Activated CD8-positive, alpha-beta T cell treated with anti-CD3 and anti-CD28 coated beads for 36 hours (primary cell): ENCODE results near the gene C11orf21. TPM values are rescaled to one million over a fixed set of nuclear protein-coding genes. Genes with fewer than 3 reads are reported as not detected.
"Not testable (repeated sequence)": the region's sequence is repeated elsewhere in the genome, so short reads cannot be mapped to it uniquely, and the experiment has no call there.

Source experiments
- ATAC-seq: fragments of 200-7000 bp; cut with Tn5 transposase; one replicate; pipeline ENCODE4 v1.10.0; 2021; ENCODE audit warnings: mild to moderate bottlenecking, moderate library complexity
- CTCF ChIA-PET: fragments of 350-600 bp; sonication (Branson Sonifier 250); formaldehyde crosslinking; loops from one replicate; lab custom pipeline; 2021; ENCODE audit warnings: antibody characterized with exemption; lab: Charles Lee
- POLR2A ChIA-PET: fragments of 350-600 bp; sonication (Branson Sonifier 250); formaldehyde crosslinking; loops from one replicate; lab custom pipeline; 2021; ENCODE audit warnings: antibody characterized with exemption; lab: Charles Lee
- DNase-seq: peaks from one replicate; pipeline ENCODE4 v3.0.0-alpha.2; 2020
- H3K27ac Mint-ChIP-seq: one replicate; pipeline ENCODE4 v1.8.0; 2021; ENCODE audit warnings: mild to moderate bottlenecking, mixed read lengths
- H3K27me3 Mint-ChIP-seq: one replicate; pipeline ENCODE4 v1.8.0; 2021; ENCODE audit warnings: mixed read lengths
- H3K36me3 Mint-ChIP-seq: one replicate; pipeline ENCODE4 v1.8.0; 2021; ENCODE audit warnings: low read depth, mixed read lengths
- H3K4me1 Mint-ChIP-seq: one replicate; pipeline ENCODE4 v1.8.0; 2021; ENCODE audit warnings: low read depth, mixed read lengths
- H3K4me3 Mint-ChIP-seq: one replicate; pipeline ENCODE4 v1.8.0; 2021; ENCODE audit warnings: mild to moderate bottlenecking, moderate library complexity, mixed read lengths
- H3K9me3 Mint-ChIP-seq: one replicate; pipeline ENCODE4 v1.8.0; 2021; ENCODE audit warnings: mixed read lengths
- intact Hi-C: fragments of 100-400 bp; cut with micrococcal nuclease; formaldehyde crosslinking; loops from one replicate; pipeline ENCODE4 v1.10.0; 2022
- total RNA-seq, 2 experiments: library from RNA; stranded (reverse); gene quantifications; one replicate each; pipeline ENCODE4 v1.2.3, GENCODE V29; 2021
- TF ChIP-seq, protein P1 (sequence below): fragments of 200-600 bp; IDR thresholded peaks from one replicate; pipeline ENCODE4 v1.8.0; 2022; ENCODE audit warnings: antibody characterized with exemption, mild to moderate bottlenecking

C11orf21 gene
- total RNA-seq, 2 experiments from 2014 or later: 2.1 to 2.2 TPM

DNA sequence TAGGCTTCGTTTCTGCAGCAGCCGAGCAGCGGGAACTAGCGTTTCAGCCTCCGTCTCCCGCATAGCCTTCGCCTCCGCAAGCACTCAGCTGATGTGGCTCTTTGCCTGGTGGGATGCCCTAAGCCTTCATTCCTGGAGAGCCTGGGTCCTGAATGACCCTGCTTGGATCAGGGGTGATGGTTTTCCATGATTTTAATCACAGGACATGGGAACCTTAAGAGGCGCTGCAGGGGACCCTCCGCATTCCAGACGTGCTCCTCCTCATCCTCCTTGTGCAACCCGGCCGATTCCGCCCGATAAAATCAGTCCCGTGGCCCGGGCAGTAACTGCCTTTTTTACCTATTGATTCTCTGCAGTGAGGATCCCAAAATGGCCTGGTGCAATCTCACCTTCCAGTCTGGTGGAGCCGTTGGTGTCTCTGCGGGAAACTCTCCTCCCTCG lies 8.2 kb downstream of the C11orf21 start:
- no peaks in the 10 kb centered on the region for H3K9me3 Mint-ChIP-seq
- CTCF ChIA-PET: no interaction called here
- ATAC-seq (no peak), DNase-seq (no peak)
- intact Hi-C loops: no loop called here
- no peaks in the 10 kb centered on the region for H3K36me3 Mint-ChIP-seq
- POLR2A ChIA-PET: no interaction called here
- no peak overlapping the region for H3K27ac Mint-ChIP-seq
- TF ChIP-seq, protein P1, sequence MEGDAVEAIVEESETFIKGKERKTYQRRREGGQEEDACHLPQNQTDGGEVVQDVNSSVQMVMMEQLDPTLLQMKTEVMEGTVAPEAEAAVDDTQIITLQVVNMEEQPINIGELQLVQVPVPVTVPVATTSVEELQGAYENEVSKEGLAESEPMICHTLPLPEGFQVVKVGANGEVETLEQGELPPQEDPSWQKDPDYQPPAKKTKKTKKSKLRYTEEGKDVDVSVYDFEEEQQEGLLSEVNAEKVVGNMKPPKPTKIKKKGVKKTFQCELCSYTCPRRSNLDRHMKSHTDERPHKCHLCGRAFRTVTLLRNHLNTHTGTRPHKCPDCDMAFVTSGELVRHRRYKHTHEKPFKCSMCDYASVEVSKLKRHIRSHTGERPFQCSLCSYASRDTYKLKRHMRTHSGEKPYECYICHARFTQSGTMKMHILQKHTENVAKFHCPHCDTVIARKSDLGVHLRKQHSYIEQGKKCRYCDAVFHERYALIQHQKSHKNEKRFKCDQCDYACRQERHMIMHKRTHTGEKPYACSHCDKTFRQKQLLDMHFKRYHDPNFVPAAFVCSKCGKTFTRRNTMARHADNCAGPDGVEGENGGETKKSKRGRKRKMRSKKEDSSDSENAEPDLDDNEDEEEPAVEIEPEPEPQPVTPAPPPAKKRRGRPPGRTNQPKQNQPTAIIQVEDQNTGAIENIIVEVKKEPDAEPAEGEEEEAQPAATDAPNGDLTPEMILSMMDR: no peak
- no peak overlapping the region for H3K4me3 Mint-ChIP-seq
- no peaks in the 10 kb centered on the region for H3K27me3 Mint-ChIP-seq
- H3K4me1 Mint-ChIP-seq: peaks cover 19% of the 10 kb centered on the region

DNA sequence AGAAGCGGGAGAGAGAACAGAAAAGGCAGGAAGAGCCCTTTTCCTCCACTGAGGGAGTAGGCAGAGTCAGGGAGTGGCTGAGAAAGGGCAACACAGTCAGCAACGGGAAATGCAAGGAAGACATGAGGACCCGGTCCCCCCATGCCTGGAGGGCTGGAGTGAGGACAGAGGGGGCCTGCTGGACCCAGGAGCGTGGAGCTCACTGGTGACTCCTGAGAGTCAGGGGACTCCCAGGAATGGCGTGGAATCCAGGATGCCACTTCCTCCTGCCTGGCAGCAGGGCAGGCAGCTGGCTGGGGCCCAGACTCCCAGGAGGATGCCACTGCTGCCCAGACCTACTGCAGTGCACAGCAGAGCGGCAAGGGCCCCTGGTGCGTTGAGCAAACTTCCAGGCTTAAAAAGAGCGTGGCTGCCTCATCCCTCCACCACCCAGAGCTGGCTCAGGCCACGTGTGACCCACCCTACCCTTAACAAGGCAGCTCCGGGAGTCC lies 11.3 kb downstream of the C11orf21 start:
- H3K36me3 Mint-ChIP-seq: no peaks in the 10 kb centered on the region
- H3K27me3 Mint-ChIP-seq: no peaks in the 10 kb centered on the region
- intact Hi-C loops: no loop called here
- ATAC-seq: no peak
- TF ChIP-seq, protein P1: no peak
- H3K27ac Mint-ChIP-seq: no peak overlapping the region
- POLR2A ChIA-PET: no interaction called here
- peaks cover 16% of the 10 kb centered on the region for H3K4me1 Mint-ChIP-seq
- H3K9me3 Mint-ChIP-seq: no peaks in the 10 kb centered on the region
- H3K4me3 Mint-ChIP-seq: no peak overlapping the region
- no peak for DNase-seq
- CTCF ChIA-PET: no interaction called here

DNA sequence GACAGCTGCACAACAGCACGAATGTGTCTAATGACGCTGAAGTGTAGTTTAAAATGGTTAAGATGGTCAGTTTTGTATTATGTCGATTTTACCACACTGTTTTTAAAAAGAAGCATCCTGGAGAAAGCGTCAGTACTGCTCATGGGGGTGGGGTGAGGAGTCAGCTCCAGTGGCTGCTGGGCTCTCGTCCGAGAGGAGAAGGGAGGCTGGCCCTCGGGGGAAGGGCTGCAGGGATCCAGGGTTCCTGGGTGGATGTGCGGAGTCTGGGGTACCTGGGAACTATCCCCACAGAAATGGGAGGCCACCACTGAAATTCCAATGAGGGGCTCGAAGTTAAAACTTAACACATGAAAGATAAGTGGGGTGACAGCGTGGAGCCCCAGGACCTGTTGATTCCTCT lies 11.9 kb downstream of the C11orf21 start:
- no peak for DNase-seq
- Mint-ChIP-seq H3K27me3 (no peaks in the 10 kb centered on the region), H3K4me3 (no peak overlapping the region), H3K36me3 (no peaks in the 10 kb centered on the region), H3K4me1 (peaks cover 15% of the 10 kb centered on the region), H3K27ac (no peak overlapping the region), H3K9me3 (no peaks in the 10 kb centered on the region)
- ChIA-PET POLR2A (no interaction called here), CTCF (interaction anchor here (1.1 to 4.0 kb wide), 2 partner anchors 95 to 131 kb away, joined by 3 to 15 read pairs; no protein-coding TSS in a partner anchor)
- TF ChIP-seq, protein P1: no peak
- intact Hi-C loops: no loop called here
- ATAC-seq: no peak

DNA sequence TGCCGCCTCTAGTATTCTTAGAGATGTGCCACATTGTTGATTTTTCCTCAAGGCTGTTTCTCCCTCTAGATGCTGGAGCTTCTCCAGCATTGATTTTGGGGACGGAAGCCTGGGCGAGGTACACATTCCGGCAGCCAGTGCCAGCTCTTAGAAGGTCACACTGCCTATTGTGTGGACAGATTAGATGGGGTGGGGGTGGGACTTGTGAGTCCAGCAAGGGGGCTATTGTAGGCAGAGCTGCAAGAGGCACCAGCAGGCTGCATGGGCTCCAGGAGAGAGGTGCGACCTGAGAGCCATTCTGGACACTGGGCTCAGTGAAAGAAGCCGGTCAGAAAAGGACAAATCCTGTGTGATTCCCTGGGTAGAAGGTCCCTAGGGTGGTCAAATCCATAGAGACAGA lies 12.4 kb downstream of the C11orf21 start:
- ChIA-PET CTCF (interaction anchor here (1.1 to 4.0 kb wide), 2 partner anchors 95 to 131 kb away, joined by 3 to 15 read pairs; no protein-coding TSS in a partner anchor), POLR2A (no interaction called here)
- TF ChIP-seq, protein P1: no peak
- ATAC-seq: no peak
- no peaks in the 10 kb centered on the region for H3K9me3 Mint-ChIP-seq
- no peak for DNase-seq
- no peaks in the 10 kb centered on the region for H3K36me3 Mint-ChIP-seq
- intact Hi-C loops: no loop called here
- peaks cover 10% of the 10 kb centered on the region for H3K4me1 Mint-ChIP-seq
- no peaks in the 10 kb centered on the region for H3K27me3 Mint-ChIP-seq
- no peak overlapping the region for H3K27ac Mint-ChIP-seq
- no peak overlapping the region for H3K4me3 Mint-ChIP-seq

DNA sequence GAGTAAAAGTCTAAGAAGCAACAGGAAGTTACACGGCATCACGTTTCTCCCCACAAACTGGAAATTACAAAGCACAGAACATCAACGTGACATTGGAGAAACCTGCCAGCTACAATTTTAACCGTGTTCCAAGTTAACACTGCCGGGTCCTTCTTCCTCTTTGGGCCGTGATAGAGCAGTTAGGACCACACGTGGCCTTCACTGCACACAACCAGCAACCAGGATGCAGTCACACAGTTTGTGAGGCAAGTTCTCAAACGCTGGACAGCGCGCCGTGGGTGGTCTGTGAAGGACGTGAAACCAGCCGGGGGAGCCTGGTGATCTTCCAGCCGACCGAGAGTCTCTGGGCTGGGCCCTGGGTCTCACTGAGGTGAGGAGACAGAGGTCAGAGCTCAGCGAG lies 14.6 kb downstream of the C11orf21 start:
- DNase-seq: no peak
- CTCF ChIA-PET: interaction anchor here (4.0 kb wide), 1 partner anchor 133 kb away, joined by 15 read pairs; no protein-coding TSS in a partner anchor

DNA sequence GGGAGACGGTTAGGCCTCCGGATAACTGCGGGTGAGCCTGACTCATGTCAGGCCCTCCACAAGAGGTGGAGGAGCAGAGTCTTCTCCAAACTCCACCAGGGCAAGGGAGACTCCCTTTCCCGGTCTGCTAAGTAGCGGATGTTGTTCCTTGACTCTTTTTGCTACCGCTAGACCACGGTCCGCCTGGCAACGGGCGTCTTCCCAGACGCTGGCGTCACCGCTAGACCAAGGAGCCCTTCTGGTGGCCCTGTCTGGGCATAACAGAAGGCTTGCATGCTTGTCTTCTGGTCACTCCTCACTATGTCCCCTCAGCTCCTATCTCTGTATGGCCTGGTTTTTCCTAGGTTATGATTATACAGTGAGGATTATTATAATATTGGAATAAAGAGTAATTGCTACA lies 15.4 kb downstream of the C11orf21 start:
- H3K4me3 Mint-ChIP-seq, intact Hi-C loops, ATAC-seq, H3K27ac Mint-ChIP-seq, H3K4me1 Mint-ChIP-seq, H3K36me3 Mint-ChIP-seq, POLR2A ChIA-PET, H3K27me3 Mint-ChIP-seq, DNase-seq: not testable (repeated sequence)
- CTCF ChIA-PET: interaction anchor here (4.0 kb wide), 1 partner anchor 134 kb away, joined by 15 read pairs; no protein-coding TSS in a partner anchor
- peaks cover 10% of the 10 kb centered on the region for H3K9me3 Mint-ChIP-seq

More for the DNA sequence above, 14.6 kb downstream of the C11orf21 start:
- H3K27ac Mint-ChIP-seq: no peak overlapping the region
- no peaks in the 10 kb centered on the region for H3K36me3 Mint-ChIP-seq
- intact Hi-C loops: no loop called here
- TF ChIP-seq, protein P1: no peak
- no peak overlapping the region for H3K4me3 Mint-ChIP-seq
- POLR2A ChIA-PET: no interaction called here
- no peaks in the 10 kb centered on the region for H3K27me3 Mint-ChIP-seq
- peaks cover 6% of the 10 kb centered on the region for H3K4me1 Mint-ChIP-seq
- no peak for ATAC-seq
- H3K9me3 Mint-ChIP-seq: peaks cover 6% of the 10 kb centered on the region
